ENCODE data around the gene CPB2.

- no peak for TF ChIP-seq POLR2AphosphoS5 (IDR thresholded peaks at IDR 0.05; ENCODE audit: low read depth, low read length)
- TF ChIP-seq CTCF (IDR thresholded peaks at IDR 0.05), result no peak
- TF ChIP-seq TCF7L2 (IDR thresholded peaks at IDR 0.05; ENCODE audit: low read depth, low read length), result no peak
These were observed 29.7 kb upstream of the CPB2 start for GRCh38 chr13:46134494-46134893.
